KBM-7 (cell line): ENCODE data around the gene GPX4.

ENCODE experiments used
- DNase-seq: peaks from one replicate; pipeline ENCODE4 v3.0.0-alpha.2; 2015
- in situ Hi-C: fragments of 300-500 bp; cut with MboI; formaldehyde crosslinking; loops from 2 replicates; pipeline ENCODE4 v1.14.3; 2020; ENCODE audit warnings: low sequenced_read_pairs, low pct_unique_long_range_greater_than_20kb, mixed read lengths

GPX4 gene

GRCh38 chr19:1094978-1095701, 8.7 kb upstream of the GPX4 start, which contains the start of gene POLR2E:
Gene POLR2E, minus strand, starts transcription at chr19:1095375. Its CDS starts 60 bp downstream, at chr19:1095315.
- DNase-seq: peak; percentile 97
- in situ Hi-C loops: no loop called here

GRCh38 chr19:1097810-1098176, 6.0 kb upstream of the GPX4 start:
- in situ Hi-C loops: no loop called here
- no peak for DNase-seq

- no peak for DNase-seq
- in situ Hi-C loops: no loop called here
Measured at GRCh38 chr19:1098177-1099051, 5.4 kb upstream of the GPX4 start.

GRCh38 chr19:1101337-1101698, 2.5 kb upstream of the GPX4 start:
- in situ Hi-C loops: no loop called here
- DNase-seq: peak; percentile 88

- DNase-seq: no peak
- in situ Hi-C loops: no loop called here
Measured at GRCh38 chr19:1102407-1103131, 1.2 kb upstream of the GPX4 start.

- DNase-seq: no peak
- in situ Hi-C loops: no loop called here
Measured at GRCh38 chr19:1103132-1103707, 574 bp upstream of the GPX4 start.

GRCh38 chr19:1104311-1105007, 665 bp downstream of the GPX4 start:
- in situ Hi-C loops: no loop called here
- DNase-seq: peak; percentile 43

GRCh38 chr19:1105008-1105872, 1.4 kb downstream of the GPX4 start:
- DNase-seq: no peak
- in situ Hi-C loops: no loop called here

- DNase-seq: no peak
- in situ Hi-C loops: no loop called here
Measured at GRCh38 chr19:1105873-1106840, 2.4 kb downstream of the GPX4 start.

- peak; percentile 45 for DNase-seq
- in situ Hi-C loops: no loop called here
Measured at GRCh38 chr19:1106841-1107660, 3.3 kb downstream of the GPX4 start.

GRCh38 chr19:1107661-1108261, 4.0 kb downstream of the GPX4 start:
- in situ Hi-C loops: no loop called here
- no peak for DNase-seq

GRCh38 chr19:1108291-1109031, 4.7 kb downstream of the GPX4 start:
- no peak for DNase-seq
- in situ Hi-C loops: no loop called here

GRCh38 chr19:1109032-1109551, 5.3 kb downstream of the GPX4 start:
- DNase-seq: no peak
- in situ Hi-C loops: no loop called here

- DNase-seq: no peak
- in situ Hi-C loops: no loop called here
Measured at GRCh38 chr19:1109697-1110671, 6.2 kb downstream of the GPX4 start.
